HG02981 (cell line): ENCODE results near the gene USP22.

Experiments
- ATAC-seq: cut with Tn5 transposase; IDR thresholded peaks from one replicate; pipeline ENCODE4 v1.9.1; 2021; ENCODE audit warnings: mild to moderate bottlenecking, moderate library complexity; ENCODE audit not compliant: unreplicated experiment

Gene USP22

GRCh38 chr17:20960871-20961270, 81.9 kb downstream of the USP22 start:
- ATAC-seq: no peak

GRCh38 chr17:20955427-20956323, 87.1 kb downstream of the USP22 start:
- no peak for ATAC-seq

- no peak for ATAC-seq
Measured at GRCh38 chr17:20954794-20955193, 88.0 kb downstream of the USP22 start.

GRCh38 chr17:20952183-20952582, 90.6 kb downstream of the USP22 start:
- no peak for ATAC-seq
